HEK293 (cell line): Measurements from ENCODE around the gene TCHP.

Experiments used
- CTCF ChIA-PET: fragments of 350-600 bp; formaldehyde crosslinking; extraction: SDS; loops from one replicate; lab custom pipeline; 2021; ENCODE audit warnings: antibody characterized with exemption; lab: Yijun Ruan, JAX
- POLR2A ChIA-PET: fragments of 300-600 bp; formaldehyde crosslinking; extraction: SDS; loops from one replicate; lab custom pipeline; 2020; ENCODE audit warnings: antibody characterized with exemption, inconsistent platforms; lab: Yijun Ruan, JAX
- H3K27ac ChIP-seq: fragments of 200-500 bp; sonication (Bioruptor generic); 2 replicates; pipeline ENCODE4 v1.5.1; 2014; ENCODE audit warnings: low read depth, low read length, control low read depth, inconsistent platforms; ENCODE audit errors: extremely low read depth
- H3K36me3 ChIP-seq, 2 experiments: fragments of 200-500 bp in 1 of 2; sonication (Bioruptor generic) in 1 of 2; 1 replicate in 1 of 2; 2 replicates in 1 of 2; pipeline ENCODE4 v1.5.1; 2014 to 2017; ENCODE audit warnings: inconsistent platforms in 2 of 2, low read length in 2 of 2; ENCODE audit not compliant: control insufficient read depth in 2 of 2, insufficient read depth in 1 of 2
- H3K4me1 ChIP-seq: fragments of 200-500 bp; sonication (Bioruptor generic); 2 replicates; pipeline ENCODE4 v1.5.1; 2014; ENCODE audit warnings: mild to moderate bottlenecking, low read length, inconsistent platforms; ENCODE audit not compliant: control insufficient read depth, insufficient read depth
- H3K4me3 ChIP-seq: 2 replicates; pipeline ENCODE4 v1.5.1; 2011; ENCODE audit warnings: low read depth, mild to moderate bottlenecking, control low read depth, low read length, moderate library complexity
- H3K9me3 ChIP-seq: fragments of 200-500 bp; sonication (Bioruptor generic); 2 replicates; pipeline ENCODE4 v1.5.1; 2014; ENCODE audit warnings: low read depth, low read length, inconsistent platforms; ENCODE audit not compliant: control insufficient read depth, insufficient read depth
- BCL11A ChIP-seq: fragments of 450-650 bp; formaldehyde crosslinking; IDR thresholded peaks from 2 replicates; pipeline ENCODE4 v1.5.1; 2016; ENCODE audit warnings: low read depth, missing biosample characterization, missing genetic modification characterization
- FEZF1 ChIP-seq: fragments of 450-650 bp; formaldehyde crosslinking; IDR thresholded peaks from 2 replicates; pipeline ENCODE4 v1.5.1; 2016; ENCODE audit warnings: missing biosample characterization, missing genetic modification characterization
- SETDB1 ChIP-seq: IDR thresholded peaks from one replicate; pipeline ENCODE4 v1.6.1; 2017; ENCODE audit warnings: mild to moderate bottlenecking, low read length, moderate library complexity, mixed read lengths; ENCODE audit not compliant: insufficient read length
- WT1 ChIP-seq: fragments of 450-650 bp; formaldehyde crosslinking; IDR thresholded peaks from 2 replicates; pipeline ENCODE4 v1.5.1; 2016; ENCODE audit warnings: missing biosample characterization, missing genetic modification characterization
- ZFP3 ChIP-seq: fragments of 450-650 bp; formaldehyde crosslinking; IDR thresholded peaks from 2 replicates; pipeline ENCODE4 v1.5.1; 2016; ENCODE audit warnings: low read depth, missing biosample characterization, missing genetic modification characterization
- ZNF366 ChIP-seq: fragments of 450-650 bp; formaldehyde crosslinking; conservative IDR thresholded peaks from 2 replicates; pipeline ENCODE4 v1.5.1; 2016; ENCODE audit warnings: missing biosample characterization, missing genetic modification characterization
- ZNF37A ChIP-seq: fragments of 450-650 bp; IDR thresholded peaks from 2 replicates; pipeline ENCODE4 v1.5.1; 2018; ENCODE audit warnings: missing biosample characterization, missing genetic modification characterization
- ZNF391 ChIP-seq: fragments of 450-650 bp; formaldehyde crosslinking; IDR thresholded peaks from 2 replicates; pipeline ENCODE4 v1.5.1; 2016; ENCODE audit warnings: low read depth, missing biosample characterization, missing genetic modification characterization, borderline replicate concordance
- ZNF549 ChIP-seq: fragments of 450-650 bp; IDR thresholded peaks from 2 replicates; pipeline ENCODE4 v1.5.1; 2018; ENCODE audit warnings: missing biosample characterization, missing genetic modification characterization, mild to moderate bottlenecking, inconsistent platforms, moderate library complexity
- ZNF664 ChIP-seq: fragments of 450-650 bp; formaldehyde crosslinking; IDR thresholded peaks from 2 replicates; pipeline ENCODE4 v1.5.1; 2016; ENCODE audit warnings: missing biosample characterization, missing genetic modification characterization
- ZNF670 ChIP-seq: fragments of 450-650 bp; formaldehyde crosslinking; IDR thresholded peaks from 2 replicates; pipeline ENCODE4 v1.5.1; 2016; ENCODE audit warnings: missing biosample characterization, missing genetic modification characterization, low read depth
- ZNF76 ChIP-seq: fragments of 450-650 bp; formaldehyde crosslinking; IDR thresholded peaks from 2 replicates; pipeline ENCODE4; 2016; ENCODE audit warnings: low read depth, missing biosample characterization, missing genetic modification characterization, borderline replicate concordance
- ZNF785 ChIP-seq: fragments of 450-650 bp; formaldehyde crosslinking; IDR thresholded peaks from 2 replicates; pipeline ENCODE4 v1.5.1; 2016; ENCODE audit warnings: missing biosample characterization, missing genetic modification characterization
- TF ChIP-seq, protein P1 (sequence below): fragments of 450-650 bp; formaldehyde crosslinking; IDR thresholded peaks from 2 replicates; pipeline ENCODE4 v1.5.1; 2016; ENCODE audit warnings: missing biosample characterization, missing genetic modification characterization
- TF ChIP-seq, protein P2 (sequence below): fragments of 450-650 bp; formaldehyde crosslinking; IDR thresholded peaks from 2 replicates; pipeline ENCODE4 v1.5.1; 2016; ENCODE audit warnings: missing biosample characterization, missing genetic modification characterization
- TF ChIP-seq, protein P3 (sequence below): fragments of 450-650 bp; formaldehyde crosslinking; IDR thresholded peaks from 2 replicates; pipeline ENCODE4 v1.5.1; 2016; ENCODE audit warnings: missing biosample characterization, missing genetic modification characterization
- TF ChIP-seq, protein P4 (sequence below): fragments of 450-650 bp; formaldehyde crosslinking; IDR thresholded peaks from 2 replicates; pipeline ENCODE4 v1.5.1; 2016; ENCODE audit warnings: missing biosample characterization, missing genetic modification characterization
- TF ChIP-seq, protein P5 (sequence below): fragments of 450-650 bp; formaldehyde crosslinking; IDR thresholded peaks from 2 replicates; pipeline ENCODE4 v1.5.1; 2017; ENCODE audit warnings: missing biosample characterization, mild to moderate bottlenecking, missing genetic modification characterization, moderate library complexity

Gene TCHP

DNA sequence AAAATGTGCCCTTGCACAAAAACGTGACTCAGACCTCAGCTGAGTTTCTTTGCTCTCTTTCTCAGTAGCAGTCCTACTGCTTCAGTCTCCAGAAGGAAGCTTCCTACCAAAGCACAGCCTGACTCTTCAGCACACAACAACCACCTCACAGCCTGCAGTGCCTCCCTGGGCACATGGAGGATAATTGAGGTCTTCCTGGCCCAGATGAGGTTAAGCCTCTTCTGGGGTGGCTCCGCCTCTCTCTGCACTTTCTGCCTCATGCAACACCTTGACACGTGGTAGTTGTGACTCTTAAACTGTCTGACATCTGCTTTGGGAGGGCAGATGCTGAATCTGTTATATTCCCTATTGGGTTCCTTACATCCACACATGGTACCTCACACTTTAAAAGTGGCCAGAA, 62.3 kb downstream of the TCHP start (continued):
- TF ChIP-seq, protein P1, sequence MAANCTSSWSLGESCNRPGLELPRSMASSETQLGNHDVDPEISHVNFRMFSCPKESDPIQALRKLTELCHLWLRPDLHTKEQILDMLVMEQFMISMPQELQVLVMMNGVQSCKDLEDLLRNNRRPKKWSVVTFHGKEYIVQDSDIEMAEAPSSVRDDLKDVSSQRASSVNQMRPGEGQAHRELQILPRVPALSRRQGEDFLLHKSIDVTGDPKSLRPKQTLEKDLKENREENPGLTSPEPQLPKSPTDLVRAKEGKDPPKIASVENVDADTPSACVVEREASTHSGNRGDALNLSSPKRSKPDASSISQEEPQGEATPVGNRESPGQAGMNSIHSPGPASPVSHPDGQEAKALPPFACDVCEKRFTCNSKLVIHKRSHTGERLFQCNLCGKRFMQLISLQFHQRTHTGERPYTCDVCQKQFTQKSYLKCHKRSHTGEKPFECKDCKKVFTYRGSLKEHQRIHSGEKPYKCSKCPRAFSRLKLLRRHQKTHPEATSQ (tag by site-specific recombination), result no peak
- TF ChIP-seq, protein P2, sequence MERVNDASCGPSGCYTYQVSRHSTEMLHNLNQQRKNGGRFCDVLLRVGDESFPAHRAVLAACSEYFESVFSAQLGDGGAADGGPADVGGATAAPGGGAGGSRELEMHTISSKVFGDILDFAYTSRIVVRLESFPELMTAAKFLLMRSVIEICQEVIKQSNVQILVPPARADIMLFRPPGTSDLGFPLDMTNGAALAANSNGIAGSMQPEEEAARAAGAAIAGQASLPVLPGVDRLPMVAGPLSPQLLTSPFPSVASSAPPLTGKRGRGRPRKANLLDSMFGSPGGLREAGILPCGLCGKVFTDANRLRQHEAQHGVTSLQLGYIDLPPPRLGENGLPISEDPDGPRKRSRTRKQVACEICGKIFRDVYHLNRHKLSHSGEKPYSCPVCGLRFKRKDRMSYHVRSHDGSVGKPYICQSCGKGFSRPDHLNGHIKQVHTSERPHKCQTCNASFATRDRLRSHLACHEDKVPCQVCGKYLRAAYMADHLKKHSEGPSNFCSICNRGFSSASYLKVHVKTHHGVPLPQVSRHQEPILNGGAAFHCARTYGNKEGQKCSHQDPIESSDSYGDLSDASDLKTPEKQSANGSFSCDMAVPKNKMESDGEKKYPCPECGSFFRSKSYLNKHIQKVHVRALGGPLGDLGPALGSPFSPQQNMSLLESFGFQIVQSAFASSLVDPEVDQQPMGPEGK (tag by site-specific recombination), result no peak
- TF ChIP-seq ZNF76 (tag by site-specific recombination) (no peak), ZNF785 (tag by site-specific recombination) (no peak), FEZF1 (tag by site-specific recombination) (no peak)

DNA sequence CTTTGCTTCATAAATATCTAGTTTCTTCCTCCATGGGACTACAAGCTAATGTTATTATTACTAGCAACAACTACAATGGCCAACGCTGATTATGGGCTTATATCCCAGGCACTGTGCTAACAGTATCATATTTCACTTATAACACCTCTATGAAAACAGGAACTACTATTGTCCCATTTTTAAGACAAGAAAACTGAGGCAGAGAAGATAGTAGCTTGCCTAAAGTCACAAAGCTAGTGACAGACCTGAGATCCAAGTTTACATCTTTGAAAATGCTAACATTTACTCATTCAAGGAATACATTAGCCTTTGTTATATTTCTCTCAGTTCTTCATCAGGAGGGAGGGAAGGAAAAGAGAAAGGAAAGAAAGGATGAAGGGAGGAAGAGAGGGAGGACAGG, 63.3 kb downstream of the TCHP start:
- CTCF ChIA-PET, result no interaction called here
- no peaks in the 10 kb centered on the region for H3K4me1 ChIP-seq

More for the DNA sequence above, 63.3 kb downstream of the TCHP start:
- POLR2A ChIA-PET, result no interaction called here
- Histone ChIP-seq H3K36me3 (peaks cover 12 to 70% of the 10 kb centered on the region in 2 experiments), H3K9me3 (no peaks in the 10 kb centered on the region), H3K4me3 (no peak overlapping the region), H3K27ac (no peak overlapping the region)
- TF ChIP-seq BCL11A (tag by site-specific recombination), result no peak
- TF ChIP-seq, protein P3, sequence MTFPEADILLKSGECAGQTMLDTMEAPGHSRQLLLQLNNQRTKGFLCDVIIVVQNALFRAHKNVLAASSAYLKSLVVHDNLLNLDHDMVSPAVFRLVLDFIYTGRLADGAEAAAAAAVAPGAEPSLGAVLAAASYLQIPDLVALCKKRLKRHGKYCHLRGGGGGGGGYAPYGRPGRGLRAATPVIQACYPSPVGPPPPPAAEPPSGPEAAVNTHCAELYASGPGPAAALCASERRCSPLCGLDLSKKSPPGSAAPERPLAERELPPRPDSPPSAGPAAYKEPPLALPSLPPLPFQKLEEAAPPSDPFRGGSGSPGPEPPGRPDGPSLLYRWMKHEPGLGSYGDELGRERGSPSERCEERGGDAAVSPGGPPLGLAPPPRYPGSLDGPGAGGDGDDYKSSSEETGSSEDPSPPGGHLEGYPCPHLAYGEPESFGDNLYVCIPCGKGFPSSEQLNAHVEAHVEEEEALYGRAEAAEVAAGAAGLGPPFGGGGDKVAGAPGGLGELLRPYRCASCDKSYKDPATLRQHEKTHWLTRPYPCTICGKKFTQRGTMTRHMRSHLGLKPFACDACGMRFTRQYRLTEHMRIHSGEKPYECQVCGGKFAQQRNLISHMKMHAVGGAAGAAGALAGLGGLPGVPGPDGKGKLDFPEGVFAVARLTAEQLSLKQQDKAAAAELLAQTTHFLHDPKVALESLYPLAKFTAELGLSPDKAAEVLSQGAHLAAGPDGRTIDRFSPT (tag by site-specific recombination), result no peak
- TF ChIP-seq ZNF366 (tag by site-specific recombination), result peak; percentile 66; the same call in 1 of the 2 replicates
- no peak for TF ChIP-seq ZNF549 (tag by site-specific recombination)
- TF ChIP-seq, protein P4, sequence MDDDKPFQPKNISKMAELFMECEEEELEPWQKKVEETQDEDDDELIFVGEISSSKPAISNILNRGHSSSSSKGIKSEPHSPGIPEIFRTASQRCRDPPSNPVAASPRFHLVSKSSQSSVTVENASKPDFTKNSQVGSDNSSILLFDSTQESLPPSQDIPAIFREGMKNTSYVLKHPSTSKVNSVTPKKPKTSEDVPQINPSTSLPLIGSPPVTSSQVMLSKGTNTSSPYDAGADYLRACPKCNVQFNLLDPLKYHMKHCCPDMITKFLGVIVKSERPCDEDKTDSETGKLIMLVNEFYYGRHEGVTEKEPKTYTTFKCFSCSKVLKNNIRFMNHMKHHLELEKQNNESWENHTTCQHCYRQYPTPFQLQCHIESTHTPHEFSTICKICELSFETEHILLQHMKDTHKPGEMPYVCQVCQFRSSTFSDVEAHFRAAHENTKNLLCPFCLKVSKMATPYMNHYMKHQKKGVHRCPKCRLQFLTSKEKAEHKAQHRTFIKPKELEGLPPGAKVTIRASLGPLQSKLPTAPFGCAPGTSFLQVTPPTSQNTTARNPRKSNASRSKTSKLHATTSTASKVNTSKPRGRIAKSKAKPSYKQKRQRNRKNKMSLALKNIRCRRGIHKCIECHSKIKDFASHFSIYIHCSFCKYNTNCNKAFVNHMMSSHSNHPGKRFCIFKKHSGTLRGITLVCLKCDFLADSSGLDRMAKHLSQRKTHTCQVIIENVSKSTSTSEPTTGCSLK (tag by site-specific recombination), result no peak
- no peak for TF ChIP-seq WT1 (tag by site-specific recombination)
- TF ChIP-seq SETDB1, result no peak
- no peak for TF ChIP-seq ZNF37A
- TF ChIP-seq ZNF391, result no peak
- TF ChIP-seq, protein P5, sequence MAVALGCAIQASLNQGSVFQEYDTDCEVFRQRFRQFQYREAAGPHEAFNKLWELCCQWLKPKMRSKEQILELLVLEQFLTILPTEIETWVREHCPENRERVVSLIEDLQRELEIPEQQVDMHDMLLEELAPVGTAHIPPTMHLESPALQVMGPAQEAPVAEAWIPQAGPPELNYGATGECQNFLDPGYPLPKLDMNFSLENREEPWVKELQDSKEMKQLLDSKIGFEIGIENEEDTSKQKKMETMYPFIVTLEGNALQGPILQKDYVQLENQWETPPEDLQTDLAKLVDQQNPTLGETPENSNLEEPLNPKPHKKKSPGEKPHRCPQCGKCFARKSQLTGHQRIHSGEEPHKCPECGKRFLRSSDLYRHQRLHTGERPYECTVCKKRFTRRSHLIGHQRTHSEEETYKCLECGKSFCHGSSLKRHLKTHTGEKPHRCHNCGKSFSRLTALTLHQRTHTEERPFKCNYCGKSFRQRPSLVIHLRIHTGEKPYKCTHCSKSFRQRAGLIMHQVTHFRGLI, result no peak
- TF ChIP-seq ZFP3 (tag by site-specific recombination), result no peak
- TF ChIP-seq ZNF670, result no peak
- peak; percentile 71; the same call in 1 of the 2 replicates for TF ChIP-seq ZNF664 (tag by site-specific recombination)
